GM23338 (cell line): ENCODE measurements around the gene KIAA0513. TPM values are rescaled to one million over a fixed set of nuclear protein-coding genes. Genes with fewer than 3 reads are reported as not detected.

Experiments
- ATAC-seq: fragments of 200-7000 bp; cut with Tn5 transposase; 3 replicates; pipeline ENCODE4 v1.9.1; 2020
- DNase-seq: peaks from one replicate; pipeline ENCODE4 v3.0.0-alpha.2; 2015; ENCODE audit warnings: low spot score
- H2AFZ ChIP-seq: fragments of 200-600 bp; sonication (generic); 2 replicates; pipeline ENCODE4 v1.8.0; 2016; ENCODE audit warnings: antibody characterized with exemption, mild to moderate bottlenecking, moderate library complexity
- H3F3A ChIP-seq: fragments of 200-600 bp; sonication (generic); replicated peaks from 2 replicates; pipeline ENCODE4 v1.8.0; 2017; ENCODE audit warnings: antibody characterized with exemption, mixed run types, low read depth
- H3K27ac ChIP-seq: fragments of 200-600 bp; sonication (generic); 2 replicates; pipeline ENCODE4 v1.6.1; 2016; ENCODE audit warnings: low read depth
- H3K27me3 ChIP-seq: fragments of 200-600 bp; sonication (generic); 2 replicates; pipeline ENCODE4 v1.8.0; 2016; ENCODE audit warnings: mild to moderate bottlenecking, mixed run types, moderate library complexity; ENCODE audit not compliant: insufficient read depth
- H3K36me3 ChIP-seq: fragments of 200-600 bp; sonication (generic); 2 replicates; pipeline ENCODE4 v1.8.0; 2016; ENCODE audit warnings: mild to moderate bottlenecking; ENCODE audit not compliant: insufficient read depth
- H3K4me1 ChIP-seq: fragments of 200-600 bp; sonication (generic); 2 replicates; pipeline ENCODE4 v1.8.0; 2016; ENCODE audit warnings: mild to moderate bottlenecking, moderate library complexity; ENCODE audit not compliant: insufficient read depth
- H3K4me2 ChIP-seq: fragments of 200-600 bp; sonication (generic); 2 replicates; pipeline ENCODE4 v1.7.1; 2017; ENCODE audit warnings: mixed run types
- H3K4me3 ChIP-seq: fragments of 200-600 bp; sonication (generic); 2 replicates; pipeline ENCODE4 v1.6.1; 2016; ENCODE audit warnings: mixed run types
- H3K79me2 ChIP-seq: fragments of 200-600 bp; sonication (generic); replicated peaks from 2 replicates; pipeline ENCODE4 v1.8.0; 2017; ENCODE audit warnings: mild to moderate bottlenecking; ENCODE audit not compliant: insufficient read depth
- H3K9me2 ChIP-seq: fragments of 200-600 bp; sonication (generic); 2 replicates; pipeline ENCODE4 v1.8.0; 2017; ENCODE audit not compliant: insufficient read depth
- H4K20me1 ChIP-seq: fragments of 200-600 bp; sonication (generic); replicated peaks from 2 replicates; pipeline ENCODE4 v1.8.0; 2017; ENCODE audit warnings: mild to moderate bottlenecking; ENCODE audit not compliant: insufficient read depth
- H3K27ac Mint-ChIP-seq: 2 replicates; pipeline ENCODE4 v1.8.0; 2020; ENCODE audit warnings: inconsistent platforms, mild to moderate bottlenecking, moderate library complexity, mixed read lengths
- H3K27me3 Mint-ChIP-seq: 3 replicates; pipeline ENCODE4 v1.8.0; 2022; ENCODE audit warnings: low read depth, mild to moderate bottlenecking, moderate library complexity, mixed read lengths, inconsistent platforms; ENCODE audit not compliant: insufficient read depth, poor library complexity
- H3K36me3 Mint-ChIP-seq: 3 replicates; pipeline ENCODE4 v1.8.0; 2021; ENCODE audit warnings: low read depth, mild to moderate bottlenecking, inconsistent platforms, moderate library complexity, mixed read lengths
- H3K4me1 Mint-ChIP-seq: 3 replicates; pipeline ENCODE4 v1.8.0; 2020; ENCODE audit warnings: mild to moderate bottlenecking, inconsistent platforms, mixed read lengths
- H3K4me3 Mint-ChIP-seq: 3 replicates; pipeline ENCODE4 v1.8.0; 2021; ENCODE audit warnings: moderate library complexity, mild to moderate bottlenecking, inconsistent platforms, mixed read lengths
- H3K9me3 Mint-ChIP-seq: 3 replicates; pipeline ENCODE4 v1.8.0; 2020; ENCODE audit warnings: moderate library complexity, mild to moderate bottlenecking, inconsistent platforms, mixed read lengths
- CREB1 ChIP-seq: fragments of 250-450 bp; sonication (Bioruptor Pico); IDR thresholded peaks from 2 replicates; pipeline ENCODE4 v1.5.0; 2020; ENCODE audit warnings: low read depth, mild to moderate bottlenecking, moderate library complexity
- EZH2 ChIP-seq: fragments of 200-600 bp; sonication (generic); IDR thresholded peaks from one replicate; pipeline ENCODE4 v1.8.0; 2017; ENCODE audit warnings: antibody characterized with exemption, mild to moderate bottlenecking, low read depth; ENCODE audit not compliant: unreplicated experiment
- EZH2phosphoT487 ChIP-seq: fragments of 200-600 bp; sonication (generic); IDR thresholded peaks from one replicate; pipeline ENCODE4 v1.8.1; 2018; ENCODE audit warnings: antibody characterized with exemption; ENCODE audit not compliant: unreplicated experiment
- POLR2AphosphoS5 ChIP-seq: IDR thresholded peaks from 2 replicates; pipeline ENCODE4 v1.6.1; 2016; ENCODE audit warnings: antibody characterized with exemption, low read depth
- REST ChIP-seq: IDR thresholded peaks from one replicate; pipeline ENCODE4 v1.6.1; 2018; ENCODE audit warnings: antibody characterized with exemption; ENCODE audit not compliant: unreplicated experiment
- ZNF331 ChIP-seq: fragments of 250-450 bp; sonication (Bioruptor Pico); IDR thresholded peaks from 2 replicates; pipeline ENCODE4 v1.5.0; 2020; ENCODE audit warnings: low read depth, mild to moderate bottlenecking, moderate library complexity
- polyA plus RNA-seq: library from polyadenylated mRNA; unstranded; fragments of >200 nt; fragmentation: Nextera tagmentation; extraction: Ambion mirVana; gene quantifications from 2 replicates; pipeline ENCODE4 v1.2.1, GENCODE V29; 2016
- total RNA-seq: library from RNA; depleted of rRNA; stranded (reverse); fragments of >200 nt; shearing (Covaris generic); gene quantifications from 2 replicates; pipeline ENCODE4 v1.2.3, GENCODE V29; 2014
- TF ChIP-seq, protein P1 (sequence below): fragments of 250-450 bp; sonication (Bioruptor Pico); IDR thresholded peaks from 2 replicates; pipeline ENCODE4 v1.5.0; 2020; ENCODE audit warnings: mild to moderate bottlenecking, moderate library complexity
- TF ChIP-seq, protein P2 (sequence below): IDR thresholded peaks from 2 replicates; pipeline ENCODE4 v1.6.1; 2016; ENCODE audit warnings: antibody characterized with exemption

KIAA0513 gene
- total and polyA plus RNA-seq, 2 experiments from 2014 or later = 2.1 to 8.7 TPM

DNA sequence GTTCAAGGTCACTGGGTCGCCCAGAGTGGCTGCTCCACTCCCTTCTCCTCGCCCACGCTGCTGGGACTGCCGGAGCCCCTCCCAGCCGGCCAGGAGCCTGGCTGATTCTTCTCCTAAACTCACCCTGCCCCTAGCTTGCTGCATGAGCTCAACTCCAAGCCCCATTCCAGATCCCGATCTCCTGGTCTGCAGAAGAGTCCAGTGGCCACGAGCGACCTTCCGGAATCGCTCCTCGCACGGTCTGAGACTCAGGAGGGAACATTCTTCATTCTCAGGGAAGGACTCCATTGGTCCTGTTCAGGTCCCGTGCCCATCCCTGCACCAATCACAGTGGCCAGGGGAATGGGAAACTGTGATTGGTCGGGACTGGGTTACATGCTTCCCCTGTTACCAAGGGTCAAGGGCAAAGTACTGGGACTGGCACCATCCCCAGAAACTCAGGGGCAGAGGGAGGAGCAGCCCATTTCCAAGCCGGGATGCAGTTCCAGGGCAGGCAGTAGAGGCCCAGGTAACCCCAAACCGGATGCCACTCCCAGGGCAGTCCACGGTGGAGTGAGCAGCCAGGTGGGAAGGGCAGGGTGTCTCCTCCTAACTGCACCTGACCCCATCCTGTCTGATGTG is 109.2 kb downstream of the KIAA0513 start:
- H3K4me3 ChIP-seq = no peak overlapping the region; the same call in 1 of the 2 replicates
- no peaks in the 10 kb centered on the region for H3K36me3 Mint-ChIP-seq
- peak; percentile 63 for DNase-seq

GRCh38 chr16:85137323-85138072 is 109.9 kb downstream of the KIAA0513 start:
- ATAC-seq = peak; percentile 34
- no peaks in the 10 kb centered on the region for H3K36me3 Mint-ChIP-seq
- H3K9me3 Mint-ChIP-seq = peaks cover 2% of the 10 kb centered on the region; the same call in 2 of the 3 replicates
- Histone ChIP-seq H3K79me2 (no peaks in the 10 kb centered on the region), H3K4me2 (no peak overlapping the region), H3K4me3 (no peak overlapping the region), H3K27ac (no peak overlapping the region), H3K9me2 (no peaks in the 10 kb centered on the region), H2AFZ (peak overlapping the region; percentile 77; the same call in 1 of the 2 replicates), H3F3A (no peaks in the 10 kb centered on the region), H3K27me3 (no peaks in the 10 kb centered on the region), H3K36me3 (no peaks in the 10 kb centered on the region), H4K20me1 (no peaks in the 10 kb centered on the region), H3K4me1 (peaks cover 7% of the 10 kb centered on the region; the same call in 1 of the 2 replicates)
- peaks cover 26% of the 10 kb centered on the region for H3K4me1 Mint-ChIP-seq
- H3K27ac Mint-ChIP-seq = no peak overlapping the region
- H3K27me3 Mint-ChIP-seq = peaks cover 28% of the 10 kb centered on the region
- no peak for DNase-seq
- H3K4me3 Mint-ChIP-seq = no peak overlapping the region
- no peak for TF ChIP-seq REST
- TF ChIP-seq EZH2 = no peak
- TF ChIP-seq, protein P1, sequence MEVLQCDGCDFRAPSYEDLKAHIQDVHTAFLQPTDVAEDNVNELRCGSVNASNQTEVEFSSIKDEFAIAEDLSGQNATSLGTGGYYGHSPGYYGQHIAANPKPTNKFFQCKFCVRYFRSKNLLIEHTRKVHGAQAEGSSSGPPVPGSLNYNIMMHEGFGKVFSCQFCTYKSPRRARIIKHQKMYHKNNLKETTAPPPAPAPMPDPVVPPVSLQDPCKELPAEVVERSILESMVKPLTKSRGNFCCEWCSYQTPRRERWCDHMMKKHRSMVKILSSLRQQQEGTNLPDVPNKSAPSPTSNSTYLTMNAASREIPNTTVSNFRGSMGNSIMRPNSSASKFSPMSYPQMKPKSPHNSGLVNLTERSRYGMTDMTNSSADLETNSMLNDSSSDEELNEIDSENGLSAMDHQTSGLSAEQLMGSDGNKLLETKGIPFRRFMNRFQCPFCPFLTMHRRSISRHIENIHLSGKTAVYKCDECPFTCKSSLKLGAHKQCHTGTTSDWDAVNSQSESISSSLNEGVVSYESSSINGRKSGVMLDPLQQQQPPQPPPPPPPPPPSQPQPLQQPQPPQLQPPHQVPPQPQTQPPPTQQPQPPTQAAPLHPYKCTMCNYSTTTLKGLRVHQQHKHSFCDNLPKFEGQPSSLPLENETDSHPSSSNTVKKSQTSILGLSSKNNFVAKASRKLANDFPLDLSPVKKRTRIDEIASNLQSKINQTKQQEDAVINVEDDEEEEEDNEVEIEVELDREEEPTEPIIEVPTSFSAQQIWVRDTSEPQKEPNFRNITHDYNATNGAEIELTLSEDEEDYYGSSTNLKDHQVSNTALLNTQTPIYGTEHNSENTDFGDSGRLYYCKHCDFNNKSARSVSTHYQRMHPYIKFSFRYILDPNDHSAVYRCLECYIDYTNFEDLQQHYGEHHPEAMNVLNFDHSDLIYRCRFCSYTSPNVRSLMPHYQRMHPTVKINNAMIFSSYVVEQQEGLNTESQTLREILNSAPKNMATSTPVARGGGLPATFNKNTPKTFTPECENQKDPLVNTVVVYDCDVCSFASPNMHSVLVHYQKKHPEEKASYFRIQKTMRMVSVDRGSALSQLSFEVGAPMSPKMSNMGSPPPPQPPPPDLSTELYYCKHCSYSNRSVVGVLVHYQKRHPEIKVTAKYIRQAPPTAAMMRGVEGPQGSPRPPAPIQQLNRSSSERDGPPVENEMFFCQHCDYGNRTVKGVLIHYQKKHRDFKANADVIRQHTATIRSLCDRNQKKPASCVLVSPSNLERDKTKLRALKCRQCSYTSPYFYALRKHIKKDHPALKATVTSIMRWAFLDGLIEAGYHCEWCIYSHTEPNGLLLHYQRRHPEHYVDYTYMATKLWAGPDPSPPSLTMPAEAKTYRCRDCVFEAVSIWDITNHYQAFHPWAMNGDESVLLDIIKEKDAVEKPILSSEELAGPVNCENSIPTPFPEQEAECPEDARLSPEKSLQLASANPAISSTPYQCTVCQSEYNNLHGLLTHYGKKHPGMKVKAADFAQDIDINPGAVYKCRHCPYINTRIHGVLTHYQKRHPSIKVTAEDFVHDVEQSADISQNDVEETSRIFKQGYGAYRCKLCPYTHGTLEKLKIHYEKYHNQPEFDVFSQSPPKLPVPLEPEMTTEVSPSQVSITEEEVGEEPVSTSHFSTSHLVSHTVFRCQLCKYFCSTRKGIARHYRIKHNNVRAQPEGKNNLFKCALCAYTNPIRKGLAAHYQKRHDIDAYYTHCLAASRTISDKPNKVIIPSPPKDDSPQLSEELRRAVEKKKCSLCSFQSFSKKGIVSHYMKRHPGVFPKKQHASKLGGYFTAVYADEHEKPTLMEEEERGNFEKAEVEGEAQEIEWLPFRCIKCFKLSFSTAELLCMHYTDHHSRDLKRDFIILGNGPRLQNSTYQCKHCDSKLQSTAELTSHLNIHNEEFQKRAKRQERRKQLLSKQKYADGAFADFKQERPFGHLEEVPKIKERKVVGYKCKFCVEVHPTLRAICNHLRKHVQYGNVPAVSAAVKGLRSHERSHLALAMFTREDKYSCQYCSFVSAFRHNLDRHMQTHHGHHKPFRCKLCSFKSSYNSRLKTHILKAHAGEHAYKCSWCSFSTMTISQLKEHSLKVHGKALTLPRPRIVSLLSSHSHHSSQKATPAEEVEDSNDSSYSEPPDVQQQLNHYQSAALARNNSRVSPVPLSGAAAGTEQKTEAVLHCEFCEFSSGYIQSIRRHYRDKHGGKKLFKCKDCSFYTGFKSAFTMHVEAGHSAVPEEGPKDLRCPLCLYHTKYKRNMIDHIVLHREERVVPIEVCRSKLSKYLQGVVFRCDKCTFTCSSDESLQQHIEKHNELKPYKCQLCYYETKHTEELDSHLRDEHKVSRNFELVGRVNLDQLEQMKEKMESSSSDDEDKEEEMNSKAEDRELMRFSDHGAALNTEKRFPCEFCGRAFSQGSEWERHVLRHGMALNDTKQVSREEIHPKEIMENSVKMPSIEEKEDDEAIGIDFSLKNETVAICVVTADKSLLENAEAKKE (CRISPR knock-in tag) = no peak
- no peak for TF ChIP-seq EZH2phosphoT487
- TF ChIP-seq, protein P2, sequence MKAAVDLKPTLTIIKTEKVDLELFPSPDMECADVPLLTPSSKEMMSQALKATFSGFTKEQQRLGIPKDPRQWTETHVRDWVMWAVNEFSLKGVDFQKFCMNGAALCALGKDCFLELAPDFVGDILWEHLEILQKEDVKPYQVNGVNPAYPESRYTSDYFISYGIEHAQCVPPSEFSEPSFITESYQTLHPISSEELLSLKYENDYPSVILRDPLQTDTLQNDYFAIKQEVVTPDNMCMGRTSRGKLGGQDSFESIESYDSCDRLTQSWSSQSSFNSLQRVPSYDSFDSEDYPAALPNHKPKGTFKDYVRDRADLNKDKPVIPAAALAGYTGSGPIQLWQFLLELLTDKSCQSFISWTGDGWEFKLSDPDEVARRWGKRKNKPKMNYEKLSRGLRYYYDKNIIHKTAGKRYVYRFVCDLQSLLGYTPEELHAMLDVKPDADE = no peak
- TF ChIP-seq ZNF331 (CRISPR knock-in tag) = no peak
- TF ChIP-seq POLR2AphosphoS5 = no peak
- TF ChIP-seq CREB1 (CRISPR knock-in tag) = no peak

More for the DNA sequence above, 109.2 kb downstream of the KIAA0513 start:
- H3K4me2 ChIP-seq = 0 out of 2 replicates have a peak overlapping the region, but pooled peaks have one; percentile 51
- H3K27ac ChIP-seq = no peak overlapping the region
- H4K20me1 ChIP-seq = no peaks in the 10 kb centered on the region
- H3K27me3 ChIP-seq = no peaks in the 10 kb centered on the region
- H2AFZ ChIP-seq = peak overlapping the region; percentile 77
- no peak overlapping the region for H3K27ac Mint-ChIP-seq
- H3K9me3 Mint-ChIP-seq = peaks cover 2% of the 10 kb centered on the region; the same call in 2 of the 3 replicates
- no peaks in the 10 kb centered on the region for H3F3A ChIP-seq
- TF ChIP-seq CREB1 (CRISPR knock-in tag) = no peak
- no peak for TF ChIP-seq EZH2
- H3K4me1 ChIP-seq = peaks cover 7% of the 10 kb centered on the region; the same call in 1 of the 2 replicates
- peak; percentile 77 for ATAC-seq
- no peak overlapping the region; the same call in 2 of the 3 replicates for H3K4me3 Mint-ChIP-seq
- H3K9me2 ChIP-seq = no peaks in the 10 kb centered on the region
- H3K4me1 Mint-ChIP-seq = peaks cover 24% of the 10 kb centered on the region
- H3K79me2 ChIP-seq = no peaks in the 10 kb centered on the region
- peaks cover 27% of the 10 kb centered on the region for H3K27me3 Mint-ChIP-seq
- H3K36me3 ChIP-seq = no peaks in the 10 kb centered on the region
